ENCODE results near the gene SCARF2.
A peak's percentile ranks its signal among the peaks of the same experiment; 100 is the strongest.
"Not testable (repeated sequence)": the region's sequence is repeated elsewhere in the genome, so short reads cannot be mapped to it uniquely, and the experiment has no call there.

The SCARF2 gene

GRCh38 chr22:20392983-20393704 is 44.5 kb downstream of the SCARF2 start:
- H3K9ac ChIP-seq: peak overlapping the region; percentile 81 to 93 (median 87); a peak in 21 of 22 replicates
- peaks cover 0 to 32% (median 14%) of the 10 kb centered on the region in 11 experiments; a peak in 8 of 22 replicates for H4K20me1 ChIP-seq
- H3K4me3 ChIP-seq: peak overlapping the region; percentile 73 to 90 (median 80)
- H3K27me3 ChIP-seq: no peaks in the 10 kb centered on the region
- H3K36me3 ChIP-seq: peaks cover 0 to 5% (median 0%) of the 10 kb centered on the region in 11 experiments; a peak in 2 of 22 replicates
- peaks cover 32 to 48% (median 40%) of the 10 kb centered on the region in 10 experiments for H3K4me1 ChIP-seq
- peak overlapping the region; percentile 88 to 98 (median 91) for H3K4me2 ChIP-seq
- peaks cover 5 to 7% (median 6%) of the 10 kb centered on the region in 11 experiments; a peak in 17 of 22 replicates for H3K9me3 ChIP-seq (replicated peaks in 1 of 11)
- 0 out of 22 replicates have a peak, but pooled peaks of 1 of the 11 experiments have one; percentile 8 for TF ChIP-seq Cebpa-rat (IDR thresholded peaks at IDR 0.05)
- peak overlapping the region; percentile 62 to 92 (median 81) for H3K27ac ChIP-seq

- H3K27ac ChIP-seq; H3K9me3 ChIP-seq (replicated peaks in 1 of 11); H3K9ac ChIP-seq; H3K27me3 ChIP-seq; H3K36me3 ChIP-seq; H3K4me3 ChIP-seq: not testable (repeated sequence)
- H3K4me2 ChIP-seq: peak overlapping the region in 3 of 11 experiments; percentile 88 to 91 (median 90); a peak in 3 of 22 replicates
- peaks cover 32 to 43% (median 40%) of the 10 kb centered on the region in 10 experiments for H3K4me1 ChIP-seq
- H4K20me1 ChIP-seq: peaks cover 0 to 28% (median 8%) of the 10 kb centered on the region in 11 experiments; a peak in 8 of 22 replicates
These were observed 45.2 kb downstream of the SCARF2 start for GRCh38 chr22:20392365-20392881.

GRCh38 chr22:20391222-20391621 is 46.4 kb downstream of the SCARF2 start:
- no peak overlapping the region for H3K27ac ChIP-seq

GRCh38 chr22:20390394-20390907 is 47.2 kb downstream of the SCARF2 start:
- Histone ChIP-seq H4K20me1 (peaks cover 0 to 9% (median 0%) of the 10 kb centered on the region in 11 experiments; a peak in 2 of 22 replicates), H3K36me3 (no peaks in the 10 kb centered on the region), H3K27ac (no peak overlapping the region), H3K4me1 (peaks cover 16 to 29% (median 21%) of the 10 kb centered on the region in 10 experiments), H3K9ac (no peak overlapping the region), H3K4me2 (no peak overlapping the region), H3K4me3 (no peak overlapping the region), H3K9me3 (replicated peaks in 1 of 11) (peaks cover 5 to 7% (median 6%) of the 10 kb centered on the region in 11 experiments; a peak in 17 of 22 replicates), H3K27me3 (no peaks in the 10 kb centered on the region)
- no peak for TF ChIP-seq Cebpa-rat (IDR thresholded peaks at IDR 0.05)

More at GRCh38 chr22:20391222-20391621, 46.4 kb downstream of the SCARF2 start:
- Histone ChIP-seq H3K4me2 (no peak overlapping the region), H3K4me1 (peaks cover 24 to 33% (median 28%) of the 10 kb centered on the region in 10 experiments), H3K4me3 (no peak overlapping the region), H4K20me1 (peaks cover 0 to 16% (median 0%) of the 10 kb centered on the region in 11 experiments; a peak in 8 of 22 replicates), H3K9ac (no peak overlapping the region), H3K27me3 (no peaks in the 10 kb centered on the region), H3K9me3 (replicated peaks in 1 of 11) (peaks cover 5 to 7% (median 6%) of the 10 kb centered on the region in 11 experiments; a peak in 17 of 22 replicates), H3K36me3 (no peaks in the 10 kb centered on the region)
- TF ChIP-seq Cebpa-rat (IDR thresholded peaks at IDR 0.05): no peak

GRCh38 chr22:20389288-20389687 is 48.3 kb downstream of the SCARF2 start:
- no peaks in the 10 kb centered on the region for H4K20me1 ChIP-seq
- H3K9me3 ChIP-seq (replicated peaks in 1 of 11): peaks cover 5 to 7% (median 6%) of the 10 kb centered on the region in 11 experiments; a peak in 17 of 22 replicates
- H3K4me2 ChIP-seq: no peak overlapping the region
- H3K27ac ChIP-seq: no peak overlapping the region
- H3K4me3 ChIP-seq: no peak overlapping the region
- H3K9ac ChIP-seq: no peak overlapping the region
- no peaks in the 10 kb centered on the region for H3K36me3 ChIP-seq
- H3K27me3 ChIP-seq: no peaks in the 10 kb centered on the region
- no peak for TF ChIP-seq Cebpa-rat (IDR thresholded peaks at IDR 0.05)
- H3K4me1 ChIP-seq: peaks cover 6 to 18% (median 10%) of the 10 kb centered on the region in 10 experiments

GRCh38 chr22:20388200-20388599 is 49.4 kb downstream of the SCARF2 start:
- Histone ChIP-seq H4K20me1 (no peaks in the 10 kb centered on the region), H3K9ac (no peak overlapping the region), H3K27ac (no peak overlapping the region), H3K4me2 (no peak overlapping the region), H3K4me3 (no peak overlapping the region), H3K9me3 (replicated peaks in 1 of 11) (peaks cover 5 to 7% (median 6%) of the 10 kb centered on the region in 11 experiments; a peak in 17 of 22 replicates), H3K27me3 (no peaks in the 10 kb centered on the region), H3K4me1 (peaks cover 2 to 12% (median 4%) of the 10 kb centered on the region in 10 experiments; a peak in 19 of 20 replicates), H3K36me3 (no peaks in the 10 kb centered on the region)
- no peak for TF ChIP-seq Cebpa-rat (IDR thresholded peaks at IDR 0.05)

GRCh38 chr22:20386972-20387371 is 50.7 kb downstream of the SCARF2 start:
- Histone ChIP-seq H3K9ac (no peak overlapping the region), H3K4me3 (no peak overlapping the region), H3K27ac (no peak overlapping the region), H3K36me3 (no peaks in the 10 kb centered on the region), H3K4me1 (peaks cover 0 to 8% (median 0%) of the 10 kb centered on the region in 10 experiments; a peak in 2 of 20 replicates), H3K27me3 (no peaks in the 10 kb centered on the region), H3K9me3 (replicated peaks in 1 of 11) (peaks cover 5 to 7% (median 6%) of the 10 kb centered on the region in 11 experiments; a peak in 17 of 22 replicates), H3K4me2 (no peak overlapping the region), H4K20me1 (no peaks in the 10 kb centered on the region)
- no peak for TF ChIP-seq Cebpa-rat (IDR thresholded peaks at IDR 0.05)

- no peak for TF ChIP-seq Cebpa-rat (IDR thresholded peaks at IDR 0.05)
- H3K27me3 ChIP-seq: no peaks in the 10 kb centered on the region
- H3K4me1 ChIP-seq: peaks cover 0 to 8% (median 0%) of the 10 kb centered on the region in 10 experiments; a peak in 2 of 20 replicates
- no peak overlapping the region for H3K27ac ChIP-seq
- H4K20me1 ChIP-seq: no peaks in the 10 kb centered on the region
- H3K4me3 ChIP-seq: no peak overlapping the region
- no peaks in the 10 kb centered on the region for H3K36me3 ChIP-seq
- H3K4me2 ChIP-seq: peak overlapping the region in 2 of 11 experiments; percentile 24 to 31; a peak in 1 of 22 replicates
- H3K9ac ChIP-seq: no peak overlapping the region
- peaks cover 5 to 7% (median 6%) of the 10 kb centered on the region in 11 experiments; a peak in 17 of 22 replicates for H3K9me3 ChIP-seq (replicated peaks in 1 of 11)
These were observed 51.3 kb downstream of the SCARF2 start for GRCh38 chr22:20386336-20386735.

- no peak for TF ChIP-seq Cebpa-rat (IDR thresholded peaks at IDR 0.05)
- no peak overlapping the region for H3K9ac ChIP-seq
- peaks cover 0 to 8% (median 0%) of the 10 kb centered on the region in 10 experiments; a peak in 2 of 20 replicates for H3K4me1 ChIP-seq
- H3K4me3 ChIP-seq: no peak overlapping the region
- H4K20me1 ChIP-seq: no peaks in the 10 kb centered on the region
- H3K27ac ChIP-seq: no peak overlapping the region
- H3K27me3 ChIP-seq: no peaks in the 10 kb centered on the region
- H3K9me3 ChIP-seq (replicated peaks in 1 of 11): peaks cover 5 to 7% (median 6%) of the 10 kb centered on the region in 11 experiments; a peak in 17 of 22 replicates
- H3K4me2 ChIP-seq: no peak overlapping the region
- no peaks in the 10 kb centered on the region for H3K36me3 ChIP-seq
These were observed 52.8 kb downstream of the SCARF2 start for GRCh38 chr22:20384865-20385264.
